HepG2 (cell line): Measurements from ENCODE around the gene RASA2. TPM values are rescaled to one million over a fixed set of nuclear protein-coding genes. Genes with fewer than 3 reads are reported as not detected.

ENCODE experiments used
- ATAC-seq: fragments of 200-7000 bp; cut with Tn5 transposase; 3 replicates; pipeline ENCODE4 v1.9.1; 2020; ENCODE audit warnings: mild to moderate bottlenecking, moderate library complexity
- Bru-seq: library from RNA; stranded (reverse); fragments of 400-500 nt; gene quantifications from one replicate; lab custom pipeline; 2021; lab: Mats Ljungman, UMichigan
- BruChase-seq, 2 experiments: library from RNA; stranded (reverse); fragments of 400-500 nt; gene quantifications; one replicate each; lab custom pipeline; 2021; lab: Mats Ljungman, UMichigan
- BruUV-seq: library from RNA; stranded (reverse); fragments of 400-500 nt; replicated peaks from 2 replicates; lab custom pipeline; 2021; lab: Mats Ljungman, UMichigan
- CTCF ChIA-PET: fragments of 300-600 bp; formaldehyde crosslinking; extraction: SDS; loops from one replicate; lab custom pipeline; 2021; ENCODE audit warnings: low total read pairs, inconsistent platforms, low intra/inter-chr PET ratio; lab: Yijun Ruan, JAX
- POLR2A ChIA-PET: fragments of 350-600 bp; sonication (Branson Sonifier 250); formaldehyde crosslinking; loops from one replicate; lab custom pipeline; 2020; ENCODE audit warnings: antibody characterized with exemption, inconsistent platforms; lab: Yijun Ruan, JAX
- DNase-seq: peaks from one replicate; pipeline ENCODE4 v3.0.0-alpha.2; 2015; ENCODE audit warnings: low spot score
- FAIRE-seq: peaks from 3 replicates; lab custom pipeline; 2011; peaks lifted over from hg19 to GRCh38; lab: Jason Lieb, UNC
- H2AFZ ChIP-seq: one replicate; pipeline ENCODE4 v1.6.1; 2011; ENCODE audit warnings: low read length, inconsistent platforms
- H3K27ac ChIP-seq: fragments of 300-600 bp; 3 replicates; pipeline ENCODE4 v1.8.0; 2011; ENCODE audit warnings: mixed run types, mild to moderate bottlenecking, mixed read lengths, low read length, inconsistent platforms; ENCODE audit not compliant: insufficient read depth; ENCODE audit errors: extremely low read length
- H3K27me3 ChIP-seq, 2 experiments: fragments of 200-600 bp in 1 of 2; 2 replicates in 1 of 2; 3 replicates in 1 of 2; pipeline versions ENCODE4 v1.6.0 to v1.8.0; 2011; ENCODE audit warnings: low read length in 2 of 2, mild to moderate bottlenecking in 2 of 2, moderate library complexity in 2 of 2, inconsistent platforms in 1 of 2; ENCODE audit not compliant: insufficient read depth in 2 of 2, control insufficient read depth in 1 of 2
- H3K36me3 ChIP-seq, 2 experiments: fragments of 200-600 bp in 1 of 2; replicated peaks in 1 of 2; 2 replicates in 1 of 2; 3 replicates in 1 of 2; pipeline versions ENCODE4 v1.5.1 to v1.8.0; 2011; ENCODE audit warnings: low read length in 2 of 2, inconsistent platforms in 1 of 2; ENCODE audit not compliant: insufficient read depth in 2 of 2, control insufficient read depth in 1 of 2
- H3K4me1 ChIP-seq: 2 replicates; pipeline ENCODE4 v1.5.1; 2012; ENCODE audit warnings: low read length, inconsistent platforms; ENCODE audit not compliant: insufficient read depth
- H3K4me2 ChIP-seq: 2 replicates; pipeline ENCODE4 v1.6.0; 2011; ENCODE audit warnings: low read depth, low read length, inconsistent platforms
- H3K4me3 ChIP-seq, 3 experiments: fragments of 200-600 bp in 1 of 3; sonication (generic), shearing (Covaris generic) in 1 of 3; replicated peaks in 1 of 3; 2 replicates each; pipeline ENCODE4 v1.5.1; 2011 to 2016; ENCODE audit warnings: low read length in 3 of 3, inconsistent platforms in 2 of 3, low read depth in 2 of 3, mild to moderate bottlenecking in 2 of 3, control low read depth in 1 of 3, mixed read lengths in 1 of 3; ENCODE audit not compliant: insufficient read depth in 1 of 3
- H3K79me2 ChIP-seq: one replicate; pipeline ENCODE4 v1.6.1; 2011; ENCODE audit warnings: low read length, inconsistent platforms; ENCODE audit not compliant: insufficient read depth
- H3K9ac ChIP-seq: 2 replicates; pipeline ENCODE4 v1.6.0; 2011; ENCODE audit warnings: mild to moderate bottlenecking, low read depth, low read length, inconsistent platforms; ENCODE audit not compliant: insufficient read depth
- H3K9me3 ChIP-seq: 2 replicates; pipeline ENCODE4 v1.5.1; 2012; ENCODE audit warnings: mild to moderate bottlenecking, low read length
- H4K20me1 ChIP-seq: 2 replicates; pipeline ENCODE4 v1.6.0; 2011; ENCODE audit warnings: inconsistent platforms, mild to moderate bottlenecking, low read length, moderate library complexity; ENCODE audit not compliant: insufficient read depth
- ESRRA ChIP-seq: sonication (generic); formaldehyde crosslinking; IDR thresholded peaks from 2 replicates; pipeline ENCODE4 v1.5.1; 2020; ENCODE audit warnings: mild to moderate bottlenecking, low read depth, missing genetic modification reagents
- HDAC6 ChIP-seq: fragments of 200-600 bp; sonication (generic); IDR thresholded peaks from 2 replicates; pipeline ENCODE4 v1.7.0; 2017; ENCODE audit warnings: mild to moderate bottlenecking, antibody characterized with exemption, low read length, low read depth
- HNF1B ChIP-seq: sonication (generic); formaldehyde crosslinking; IDR thresholded peaks from 2 replicates; pipeline ENCODE4 v1.5.1; 2020; ENCODE audit warnings: mild to moderate bottlenecking, moderate library complexity, missing genetic modification reagents
- MTA3 ChIP-seq: sonication (generic); formaldehyde crosslinking; IDR thresholded peaks from 2 replicates; pipeline ENCODE4 v1.4.0; 2020; ENCODE audit warnings: missing genetic modification reagents
- PATZ1 ChIP-seq: sonication (generic); formaldehyde crosslinking; IDR thresholded peaks from 2 replicates; pipeline ENCODE4 v1.4.0; 2020; ENCODE audit warnings: missing genetic modification reagents
- SALL1 ChIP-seq: sonication (generic); formaldehyde crosslinking; IDR thresholded peaks from 2 replicates; pipeline ENCODE4 v1.8.0; 2022; ENCODE audit warnings: mild to moderate bottlenecking, missing genetic modification reagents
- WIZ ChIP-seq: sonication (generic); formaldehyde crosslinking; IDR thresholded peaks from 2 replicates; pipeline ENCODE4 v1.5.1; 2020; ENCODE audit warnings: mild to moderate bottlenecking, missing genetic modification reagents
- ZBTB26 ChIP-seq: IDR thresholded peaks from 2 replicates; pipeline ENCODE4 v1.6.1; 2016; ENCODE audit warnings: missing compliant biosample characterization, missing genetic modification reagents, borderline replicate concordance
- ZFX ChIP-seq: sonication (generic); formaldehyde crosslinking; IDR thresholded peaks from 2 replicates; pipeline ENCODE4 v1.4.0; 2020; ENCODE audit warnings: mild to moderate bottlenecking, low read depth, missing genetic modification reagents, moderate library complexity
- ZNF441 ChIP-seq: sonication (generic); formaldehyde crosslinking; IDR thresholded peaks from 2 replicates; pipeline ENCODE4 v1.7.0; 2021; ENCODE audit warnings: missing genetic modification reagents, borderline replicate concordance
- ZNF777 ChIP-seq: sonication (generic); formaldehyde crosslinking; IDR thresholded peaks from 2 replicates; pipeline ENCODE4 v1.4.0; 2020; ENCODE audit warnings: missing genetic modification reagents
- ZSCAN21 ChIP-seq: sonication (generic); formaldehyde crosslinking; IDR thresholded peaks from 2 replicates; pipeline ENCODE4 v1.8.0; 2022; ENCODE audit warnings: mild to moderate bottlenecking, missing genetic modification reagents, moderate library complexity, borderline replicate concordance
- WGBS: methylation state at CpG from one replicate; pipeline ENCODE4 v1.1.6; 2017; ENCODE audit warnings: low lambda C conversion rate; 5-methylcytosine and 5-hydroxymethylcytosine counted together
- in situ Hi-C: cut with HindIII; loops from 2 replicates; pipeline ENCODE4 v1.10.0; 2017; ENCODE audit warnings: low pct_unique_long_range_greater_than_20kb; ENCODE audit not compliant: extremely low pct_ligation_motif_present
- intact Hi-C: fragments of 100-400 bp; cut with micrococcal nuclease; formaldehyde crosslinking; loops from one replicate; pipeline ENCODE4 v1.10.0; 2022; ENCODE audit not compliant: unreplicated experiment
- long read RNA-seq, 2 experiments: library from RNA in 1 of 2; library from polyadenylated mRNA in 1 of 2; stranded (forward) in 1 of 2; unstranded in 1 of 2; transcript quantifications; one replicate each; pipeline ENCODE4 v2.0.0, GENCODE V29; 2019 to 2022
- polyA minus RNA-seq, 3 experiments: library from RNA; depleted of rRNA, polyadenylated mRNA; stranded (reverse); fragments of >200 nt; gene quantifications; 2 replicates each; pipeline ENCODE4 v1.2.3, GENCODE V29; 2011; ENCODE audit warnings: low replicate concordance in 1 of 3
- polyA plus RNA-seq, 8 experiments: library from polyadenylated mRNA; depleted of rRNA in 3 of 8; stranded (reverse) in 7 of 8; unstranded in 1 of 8; fragments of >200 nt; fragmentation: Illumina TruSeq in 4 of 8; extraction: Trizol in 4 of 8; gene quantifications; 2 replicates each; pipeline versions ENCODE4 v1.2.1 to v1.2.3, GENCODE V29; 2011 to 2016; ENCODE audit warnings: low read depth in 4 of 8, missing spikeins in 1 of 8, mixed read lengths in 1 of 8; ENCODE audit not compliant: insufficient read depth in 1 of 8
- total RNA-seq, 5 experiments: library from RNA; depleted of rRNA; stranded (reverse); fragments of >200 nt; fragmentation: Illumina TruSeq; extraction: Trizol; gene quantifications; 2 replicates each; pipeline ENCODE4 v1.2.3, GENCODE V29; 2016; ENCODE audit warnings: low read depth in 1 of 5

The RASA2 gene
- total RNA-seq (2016; rRNA removed; fragmentation: Illumina TruSeq; extraction: Trizol) (8.5 and 10.7 TPM in 2 replicates), polyA plus RNA-seq (2011; rRNA removed) (4.8 and 5.4 TPM in 2 replicates), polyA minus RNA-seq (2011; rRNA and poly(A)+ RNA removed; ENCODE audit: low replicate concordance) (2.8 and 4.0 TPM in 2 replicates), Bru-seq, nascent RNA (percentile 87 among the genes with signal in this experiment), BruChase-seq, experiment 1, labeled RNA remaining after a 6-hour chase (percentile 81 among the genes with signal in this experiment), BruChase-seq, experiment 2, labeled RNA remaining after a 2-hour chase (percentile 89 among the genes with signal in this experiment)
- 3.6 and 5.2 TPM in 2 replicates for total RNA-seq (2016; cell fraction: cytosol; rRNA removed; fragmentation: Illumina TruSeq; extraction: Trizol; ENCODE audit: low read depth)
- 8.6 and 10.3 TPM in 2 replicates for total RNA-seq (2016; cell fraction: insoluble cytoplasmic fraction; rRNA removed; fragmentation: Illumina TruSeq; extraction: Trizol)
- 3.4 and 4.9 TPM in 2 replicates for total RNA-seq (2016; cell fraction: membrane; rRNA removed; fragmentation: Illumina TruSeq; extraction: Trizol)
- total RNA-seq (2016; cell fraction: nucleus; rRNA removed; fragmentation: Illumina TruSeq; extraction: Trizol), result 14.0 and 14.2 TPM in 2 replicates
- 1.7 and 2.9 TPM in 2 replicates for polyA plus RNA-seq (2011; cell fraction: cytosol; rRNA removed)
- 5.9 and 7.2 TPM in 2 replicates for polyA plus RNA-seq (2011; cell fraction: nucleus; rRNA removed)
- polyA plus RNA-seq (2012), result 4.2 and 4.9 TPM in 2 replicates
- 0.27 and 0.46 TPM in 2 replicates for polyA plus RNA-seq (2016; cell fraction: cytosol; fragmentation: Illumina TruSeq; extraction: Trizol; ENCODE audit: low read depth)
- 6.2 and 6.4 TPM in 2 replicates for polyA plus RNA-seq (2016; cell fraction: insoluble cytoplasmic fraction; fragmentation: Illumina TruSeq; extraction: Trizol; ENCODE audit: low read depth)
- 1.2 TPM in 2 replicates for polyA plus RNA-seq (2016; cell fraction: membrane; fragmentation: Illumina TruSeq; extraction: Trizol; ENCODE audit: low read depth)
- 13.4 and 13.5 TPM in 2 replicates for polyA plus RNA-seq (2016; cell fraction: nucleus; fragmentation: Illumina TruSeq; extraction: Trizol; ENCODE audit: insufficient read depth, low read depth)
- 6.3 and 7.7 TPM in 2 replicates for polyA minus RNA-seq (2011; cell fraction: cytosol; rRNA and poly(A)+ RNA removed)
- polyA minus RNA-seq (2011; cell fraction: nucleus; rRNA and poly(A)+ RNA removed), result 19.6 and 20.8 TPM in 2 replicates
- long read RNA-seq, experiment 1, partial matches to known transcripts, result 0 of 1 reads
- long read RNA-seq, experiment 1, other reads (novel, unspliced or antisense), result 1 of 1 reads
- long read RNA-seq, experiment 2, partial matches to known transcripts, result 0 of 10 reads
- long read RNA-seq, experiment 2, other reads (novel, unspliced or antisense), result 10 of 10 reads

- in situ Hi-C loops (no loop called here), intact Hi-C loops (loop anchor here (10.0 kb wide), 1 partner anchor 388 kb away; the partner anchor contains the start of gene ATP1B3)
- FAIRE-seq, result no peak
- Histone ChIP-seq H3K36me3 (no peaks in the 10 kb centered on the region), H2AFZ (peak within 1 kb of the TSS; percentile 85), H3K4me3 (peak within 1 kb of the TSS; percentile 86 to 90 (median 88)), H4K20me1 (no peaks in the 10 kb centered on the region), H3K27me3 (no peaks in the 10 kb centered on the region), H3K79me2 (peaks cover 42% of the 10 kb centered on the region), H3K27ac (peak within 1 kb of the TSS; percentile 82), H3K9ac (peak within 1 kb of the TSS; percentile 83), H3K9me3 (no peaks in the 10 kb centered on the region), H3K4me1 (peaks cover 66% of the 10 kb centered on the region), H3K4me2 (peak within 1 kb of the TSS; percentile 93)
- ChIA-PET POLR2A (interaction anchor here (0.8 to 1.7 kb wide), 8 partner anchors 14 to 163 kb away, joined by 3 to 8 read pairs (median 4); no protein-coding TSS in a partner anchor), CTCF (no interaction called here)
- WGBS, result 0% methylated on average over 1 of the region's 96 CpGs
- ATAC-seq, result peak; percentile 83
- peak; percentile 26 for DNase-seq
- BruUV-seq, result no TSS peak
- no peak for TF ChIP-seq MTA3 (CRISPR knock-in tag)
- TF ChIP-seq ZFX (CRISPR knock-in tag), result peak; percentile 82
- TF ChIP-seq ESRRA (CRISPR knock-in tag), result 0 out of 2 replicates have a peak, but pooled peaks have one; percentile 35
- peak; percentile 98 for TF ChIP-seq ZNF777 (CRISPR knock-in tag)
- no peak for TF ChIP-seq HNF1B (CRISPR knock-in tag)
- no peak for TF ChIP-seq HDAC6
- 0 out of 2 replicates have a peak, but pooled peaks have one; percentile 16 for TF ChIP-seq SALL1
- peak; percentile 41; the same call in 1 of the 2 replicates for TF ChIP-seq PATZ1
- peak; percentile 39; the same call in 1 of the 2 replicates for TF ChIP-seq ZNF441 (CRISPR knock-in tag)
- TF ChIP-seq ZSCAN21 (CRISPR knock-in tag), result peak; percentile 55; the same call in 1 of the 2 replicates
- TF ChIP-seq WIZ (CRISPR knock-in tag), result no peak
- TF ChIP-seq ZBTB26 (CRISPR knock-in tag), result no peak
Measured at GRCh38 chr3:141486746-141487520, at the start of gene RASA2. RASA2 (plus strand) TSS chr3:141487027; CDS start chr3:141487084, 57 bp downstream.
